BLaER1 (cell line): ENCODE measurements around the gene ERC2.

Source experiments
- H3K27ac ChIP-seq: shearing (Covaris generic); formaldehyde crosslinking; 2 replicates; pipeline ENCODE4 v1.8.1; 2022
- H3K27me3 ChIP-seq: shearing (Covaris generic); formaldehyde crosslinking; 2 replicates; pipeline ENCODE4 v1.8.1; 2022
- H3K36me3 ChIP-seq: shearing (Covaris generic); formaldehyde crosslinking; 2 replicates; pipeline ENCODE4 v1.8.1; 2022
- H3K4me1 ChIP-seq: shearing (Covaris generic); formaldehyde crosslinking; 2 replicates; pipeline ENCODE4 v1.8.1; 2022
- H3K4me2 ChIP-seq: shearing (Covaris generic); formaldehyde crosslinking; 2 replicates; pipeline ENCODE4 v1.8.1; 2022
- H3K4me3 ChIP-seq: shearing (Covaris generic); formaldehyde crosslinking; 2 replicates; pipeline ENCODE4 v1.8.1; 2022
- H3K9ac ChIP-seq: shearing (Covaris generic); formaldehyde crosslinking; 2 replicates; pipeline ENCODE4 v1.8.1; 2022
- H3K9me3 ChIP-seq: shearing (Covaris generic); formaldehyde crosslinking; 2 replicates; pipeline ENCODE4 v1.8.1; 2022
- H4K20me1 ChIP-seq: shearing (Covaris generic); formaldehyde crosslinking; 2 replicates; pipeline ENCODE4 v1.8.1; 2022
- Cebpa-rat ChIP-seq: shearing (Covaris generic); IDR thresholded peaks from 2 replicates; pipeline ENCODE4 v1.8.1; 2022

ERC2 gene

GRCh38 chr3:55637906-55638638 is 830.2 kb downstream of the ERC2 start:
- Histone ChIP-seq H3K4me1 (peaks cover 7% of the 10 kb centered on the region; the same call in 1 of the 2 replicates), H3K27me3 (no peaks in the 10 kb centered on the region), H3K36me3 (no peaks in the 10 kb centered on the region), H3K9ac (no peak overlapping the region), H3K4me3 (no peak overlapping the region), H3K9me3 (no peaks in the 10 kb centered on the region), H3K27ac (no peak overlapping the region), H3K4me2 (no peak overlapping the region), H4K20me1 (no peaks in the 10 kb centered on the region)
- no peak for TF ChIP-seq Cebpa-rat

- no peak for TF ChIP-seq Cebpa-rat
- H3K4me3 ChIP-seq = no peak overlapping the region
- no peaks in the 10 kb centered on the region for H3K9me3 ChIP-seq
- no peaks in the 10 kb centered on the region for H4K20me1 ChIP-seq
- H3K27ac ChIP-seq = no peak overlapping the region
- H3K9ac ChIP-seq = no peak overlapping the region
- H3K27me3 ChIP-seq = no peaks in the 10 kb centered on the region
- H3K4me2 ChIP-seq = no peak overlapping the region
- H3K4me1 ChIP-seq = no peaks in the 10 kb centered on the region
- H3K36me3 ChIP-seq = no peaks in the 10 kb centered on the region
These were observed 831.7 kb downstream of the ERC2 start for GRCh38 chr3:55636300-55637195.

- Histone ChIP-seq H3K4me3 (no peak overlapping the region), H3K36me3 (no peaks in the 10 kb centered on the region), H3K27ac (no peak overlapping the region), H3K9me3 (no peaks in the 10 kb centered on the region), H3K4me2 (no peak overlapping the region), H3K4me1 (no peaks in the 10 kb centered on the region), H3K27me3 (no peaks in the 10 kb centered on the region), H4K20me1 (no peaks in the 10 kb centered on the region), H3K9ac (no peak overlapping the region)
- no peak for TF ChIP-seq Cebpa-rat
These were observed 833.9 kb downstream of the ERC2 start for GRCh38 chr3:55634345-55634744.

GRCh38 chr3:55633333-55633732 is 834.9 kb downstream of the ERC2 start:
- Histone ChIP-seq H3K4me3 (no peak overlapping the region), H3K36me3 (no peaks in the 10 kb centered on the region), H3K27me3 (no peaks in the 10 kb centered on the region), H3K4me2 (no peak overlapping the region), H3K9ac (no peak overlapping the region), H3K4me1 (no peaks in the 10 kb centered on the region), H4K20me1 (no peaks in the 10 kb centered on the region), H3K9me3 (no peaks in the 10 kb centered on the region), H3K27ac (no peak overlapping the region)
- no peak for TF ChIP-seq Cebpa-rat

GRCh38 chr3:55631766-55632331 is 836.4 kb downstream of the ERC2 start:
- Histone ChIP-seq H3K36me3 (no peaks in the 10 kb centered on the region), H3K4me1 (no peaks in the 10 kb centered on the region), H3K4me3 (no peak overlapping the region), H3K27ac (no peak overlapping the region), H3K9me3 (no peaks in the 10 kb centered on the region), H3K4me2 (no peak overlapping the region), H3K27me3 (no peaks in the 10 kb centered on the region), H3K9ac (no peak overlapping the region), H4K20me1 (no peaks in the 10 kb centered on the region)
- no peak for TF ChIP-seq Cebpa-rat

GRCh38 chr3:55630921-55631299 is 837.4 kb downstream of the ERC2 start:
- no peak for TF ChIP-seq Cebpa-rat
- Histone ChIP-seq H3K27ac (no peak overlapping the region), H3K9ac (no peak overlapping the region), H3K27me3 (no peaks in the 10 kb centered on the region), H4K20me1 (no peaks in the 10 kb centered on the region), H3K4me2 (no peak overlapping the region), H3K4me1 (no peaks in the 10 kb centered on the region), H3K36me3 (no peaks in the 10 kb centered on the region), H3K4me3 (no peak overlapping the region), H3K9me3 (no peaks in the 10 kb centered on the region)

- H3K27ac ChIP-seq = no peak overlapping the region
- no peak for TF ChIP-seq Cebpa-rat
- H3K9me3 ChIP-seq = no peaks in the 10 kb centered on the region
- H3K36me3 ChIP-seq = no peaks in the 10 kb centered on the region
- H3K4me3 ChIP-seq = no peak overlapping the region
- H3K4me2 ChIP-seq = no peak overlapping the region
- H3K9ac ChIP-seq = no peak overlapping the region
- no peaks in the 10 kb centered on the region for H4K20me1 ChIP-seq
- no peaks in the 10 kb centered on the region for H3K4me1 ChIP-seq
- H3K27me3 ChIP-seq = no peaks in the 10 kb centered on the region
These were observed 837.9 kb downstream of the ERC2 start for GRCh38 chr3:55630280-55630920.

GRCh38 chr3:55629432-55629831 is 838.8 kb downstream of the ERC2 start:
- H3K27me3 ChIP-seq = no peaks in the 10 kb centered on the region
- no peaks in the 10 kb centered on the region for H3K9me3 ChIP-seq
- no peak overlapping the region for H3K27ac ChIP-seq
- H4K20me1 ChIP-seq = no peaks in the 10 kb centered on the region
- no peak overlapping the region for H3K4me3 ChIP-seq
- no peak overlapping the region for H3K9ac ChIP-seq
- no peak overlapping the region for H3K4me2 ChIP-seq
- H3K36me3 ChIP-seq = no peaks in the 10 kb centered on the region
- no peak for TF ChIP-seq Cebpa-rat
- no peaks in the 10 kb centered on the region for H3K4me1 ChIP-seq

- Histone ChIP-seq H3K27ac (no peak overlapping the region), H4K20me1 (no peaks in the 10 kb centered on the region), H3K4me3 (no peak overlapping the region), H3K9me3 (no peaks in the 10 kb centered on the region), H3K36me3 (no peaks in the 10 kb centered on the region), H3K27me3 (no peaks in the 10 kb centered on the region), H3K4me1 (no peaks in the 10 kb centered on the region), H3K4me2 (no peak overlapping the region), H3K9ac (no peak overlapping the region)
- TF ChIP-seq Cebpa-rat = no peak
These were observed 842.0 kb downstream of the ERC2 start for GRCh38 chr3:55626279-55626665.
